Cortex of kidney (tissue), 1 donor: ENCODE measurements around the gene CSNK1A1.
"Not testable (repeated sequence)": the region's sequence is repeated elsewhere in the genome, so short reads cannot be mapped to it uniquely, and the experiment has no call there.

ENCODE experiments used
- DNase-seq: peaks from one replicate; lab custom pipeline; 2025; lab: John Stamatoyannopoulos, UW

CSNK1A1 gene

GRCh38 chr5:149529463-149529862, 21.8 kb downstream of the CSNK1A1 start:
- DNase-seq = no peak

DNA sequence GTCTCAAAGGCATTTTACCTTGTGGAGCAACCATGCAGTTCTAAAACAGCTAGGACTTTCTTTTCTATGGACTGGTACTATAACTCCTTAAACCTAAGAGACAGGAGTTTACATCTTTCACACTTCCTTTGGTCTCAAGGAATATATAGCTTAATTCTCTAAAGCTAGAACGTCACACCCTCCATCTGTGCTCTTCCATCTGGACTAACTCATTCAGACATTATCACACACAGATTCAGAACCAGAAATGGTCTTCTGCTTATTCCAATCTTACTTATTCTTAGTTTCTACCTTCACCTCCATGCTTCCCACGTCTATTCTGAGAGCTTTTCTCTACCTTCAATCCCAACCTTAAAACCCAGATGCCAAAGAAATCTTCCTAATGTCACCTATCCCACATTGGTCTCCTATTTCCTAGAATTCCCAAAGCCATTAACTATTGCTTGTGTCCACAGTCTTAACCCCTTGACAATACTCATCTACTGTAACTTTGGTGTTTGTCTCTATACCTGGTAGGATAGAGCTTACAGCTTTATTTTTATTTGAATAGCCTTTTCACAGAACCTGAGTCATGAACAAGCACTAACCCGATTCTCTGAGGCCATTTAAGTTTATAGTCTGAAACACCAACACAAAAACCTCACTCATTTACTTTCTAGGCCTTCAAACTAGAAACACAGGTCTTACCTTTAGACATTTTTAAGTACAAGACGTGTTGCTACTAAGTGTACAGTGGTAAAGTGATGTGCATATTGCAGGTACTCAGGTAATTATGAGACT, 22.8 kb downstream of the CSNK1A1 start:
- DNase-seq = no peak

DNA sequence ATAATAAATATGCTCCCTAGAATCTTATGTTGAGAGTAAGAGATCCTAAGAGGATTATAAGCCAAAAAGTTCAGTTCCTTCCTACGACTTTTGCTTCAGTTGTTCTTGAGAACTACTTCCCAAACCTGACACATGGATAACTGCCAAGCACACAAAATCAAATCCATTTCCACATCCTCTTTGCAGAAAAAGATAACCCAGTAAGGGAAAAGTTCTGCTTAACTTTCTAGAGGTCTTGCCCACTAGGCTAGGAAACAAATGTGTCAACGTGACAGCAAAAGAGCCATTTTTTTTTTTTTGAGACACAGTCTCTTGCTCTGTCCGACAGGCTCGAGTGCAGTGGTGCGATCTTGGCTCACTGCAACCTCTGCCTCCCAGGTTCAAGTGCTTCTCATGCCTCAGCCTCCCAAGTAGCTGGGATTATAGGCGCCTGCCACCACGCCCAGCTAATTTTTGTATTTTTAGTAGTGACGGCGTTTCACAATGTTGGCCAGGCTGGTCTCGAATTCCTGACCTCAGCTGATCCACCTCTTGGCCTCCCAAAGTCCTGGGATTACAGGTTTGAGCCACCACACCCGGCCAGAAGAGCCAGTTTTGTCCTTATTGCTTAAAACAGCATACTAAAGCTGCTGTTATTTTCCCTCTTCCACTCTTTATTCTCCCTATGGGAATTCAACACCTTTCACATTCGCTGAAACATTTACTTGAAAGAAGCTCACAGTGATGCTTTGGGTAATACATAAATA, 24.2 kb downstream of the CSNK1A1 start:
- no peak for DNase-seq

DNA sequence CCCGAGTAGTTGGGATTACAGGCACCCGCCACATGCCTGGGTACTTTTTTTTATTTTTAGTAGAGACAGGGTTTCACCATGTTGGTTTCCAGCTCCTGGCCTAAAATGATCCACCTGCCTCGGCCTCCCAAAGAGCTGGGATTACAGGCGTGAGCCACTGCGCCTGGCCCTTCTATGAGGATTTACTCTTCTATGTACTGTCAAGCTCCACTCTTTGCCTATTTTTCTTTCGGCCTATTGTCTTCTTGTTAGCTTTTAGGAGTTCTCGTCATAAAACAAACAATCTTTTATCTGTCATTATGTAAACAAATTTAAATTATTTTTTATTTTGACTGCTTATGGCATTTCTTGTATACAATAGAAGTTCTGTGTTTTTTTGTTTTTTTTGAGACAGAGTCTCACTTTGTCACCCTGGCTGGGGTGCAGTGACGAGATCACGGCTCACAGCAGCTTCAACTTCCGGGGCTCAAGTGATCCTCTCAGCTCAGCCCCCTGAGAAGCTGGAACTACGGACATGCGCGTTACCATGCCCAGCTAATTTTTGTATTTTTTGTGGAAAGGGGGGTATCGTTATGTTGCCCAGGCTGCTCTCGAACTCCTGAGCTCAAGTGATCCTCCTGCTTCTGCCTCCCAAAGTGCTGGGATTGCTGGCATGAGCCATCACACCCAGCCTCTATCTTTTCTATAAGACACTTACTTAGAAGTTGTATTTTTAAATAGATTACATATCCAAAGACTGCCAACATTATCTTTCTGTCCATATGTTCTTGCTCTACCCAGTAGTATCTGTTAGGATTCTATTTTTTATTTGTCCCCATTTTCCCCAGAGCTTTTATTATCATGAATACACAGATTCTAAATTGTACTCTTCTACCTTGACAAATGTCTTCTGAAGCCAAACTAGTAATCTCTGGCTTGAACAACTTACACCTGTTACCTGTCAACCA, 29.2 kb downstream of the CSNK1A1 start:
- DNase-seq = no peak

DNA sequence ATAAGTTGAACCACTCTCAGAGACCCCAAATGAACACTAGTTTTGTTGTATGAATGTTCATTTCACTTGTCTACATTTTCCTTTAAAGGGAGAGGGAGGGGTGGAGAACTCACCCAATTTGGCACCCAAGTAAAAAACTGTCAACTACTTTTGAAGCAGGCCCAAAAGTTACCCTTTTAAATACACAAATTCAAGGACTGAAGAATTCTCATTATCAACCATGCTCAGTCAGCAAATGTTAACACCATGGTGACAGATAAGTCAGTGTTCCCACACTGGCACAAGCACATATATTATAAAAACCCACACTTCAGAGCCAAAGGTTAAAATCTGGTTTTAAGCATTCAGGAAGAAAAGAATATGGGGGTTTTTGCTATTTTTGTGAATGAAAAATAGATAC, 31.6 kb downstream of the CSNK1A1 start:
- DNase-seq = no peak

DNA sequence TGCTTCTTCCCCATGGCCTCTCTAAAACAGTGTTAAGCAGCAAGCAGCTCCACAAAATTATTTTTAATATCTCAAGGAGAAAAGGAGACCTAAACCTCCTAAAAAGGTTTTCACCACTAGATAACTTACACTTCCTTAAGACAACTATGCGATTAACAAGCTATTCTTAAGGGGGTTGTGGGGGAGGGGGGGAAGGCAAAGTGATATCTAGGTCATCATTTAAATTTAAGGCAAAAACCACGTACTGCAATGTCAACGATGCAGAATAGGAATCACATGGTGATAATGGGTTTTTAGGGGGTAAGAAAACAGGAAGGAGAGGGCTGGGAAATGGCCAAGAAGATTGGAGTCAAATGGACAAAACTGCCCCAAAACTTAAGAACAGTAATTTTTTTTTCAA, 32.6 kb downstream of the CSNK1A1 start:
- DNase-seq = no peak

DNA sequence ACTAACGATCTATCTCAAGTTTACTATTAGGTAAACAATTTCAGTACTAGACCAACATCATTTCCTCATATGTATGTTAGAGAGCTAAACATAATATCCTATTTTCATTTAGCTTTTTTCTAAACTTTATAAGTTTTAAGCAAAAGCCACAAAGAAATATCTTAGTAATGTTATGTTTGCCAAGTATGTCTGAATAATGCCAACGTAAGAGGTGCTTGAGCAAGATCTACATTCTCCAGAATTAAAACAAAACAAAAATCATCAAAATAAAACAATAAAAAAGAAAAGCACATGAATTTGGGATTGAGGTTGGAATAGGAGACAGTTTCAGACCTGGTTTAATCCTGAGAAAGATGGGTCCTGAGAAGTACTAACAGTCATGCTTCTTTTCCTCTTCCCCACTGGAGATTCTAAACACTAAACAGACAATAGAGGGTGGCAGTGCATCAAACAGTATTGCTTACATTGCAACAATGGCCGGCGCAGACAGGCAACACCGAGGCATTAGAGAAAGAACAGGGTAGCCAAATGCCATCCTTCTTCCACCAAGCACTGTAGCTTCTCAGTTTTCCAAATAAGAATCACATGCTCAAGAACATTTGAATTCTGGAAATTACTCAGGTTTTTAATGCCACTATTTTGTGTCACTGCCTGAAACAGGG, 33.6 kb downstream of the CSNK1A1 start:
- DNase-seq = no peak

- DNase-seq = no peak
Measured at GRCh38 chr5:149514512-149514911, 36.7 kb downstream of the CSNK1A1 start.

DNA sequence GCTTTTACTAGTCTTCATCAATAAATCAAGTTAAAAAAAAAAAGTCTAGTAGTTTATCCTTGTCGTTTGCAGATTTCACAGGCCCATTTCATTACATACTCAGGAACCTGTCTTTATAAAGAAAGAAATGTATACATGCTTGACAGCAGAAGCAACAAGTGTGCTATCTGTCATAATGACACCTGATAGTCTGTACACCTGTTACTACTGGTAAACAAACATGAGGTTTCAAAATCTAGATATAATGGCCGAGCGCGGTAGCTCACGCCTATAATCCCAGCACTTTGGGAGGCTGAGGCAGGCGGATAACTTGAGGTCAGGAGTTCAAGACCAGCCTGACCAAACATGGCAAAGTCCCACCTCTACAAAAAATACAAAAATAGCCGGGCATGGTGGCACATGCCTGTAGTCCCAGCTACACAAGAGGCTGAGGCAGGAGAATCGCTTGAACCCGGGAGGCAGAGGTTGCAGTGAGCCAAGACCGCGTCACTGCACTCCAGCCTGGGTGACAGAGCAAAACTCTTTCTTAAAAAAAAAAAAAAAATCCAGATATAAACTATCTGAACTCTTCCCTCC, 37.8 kb downstream of the CSNK1A1 start:
- not testable (repeated sequence) for DNase-seq

DNA sequence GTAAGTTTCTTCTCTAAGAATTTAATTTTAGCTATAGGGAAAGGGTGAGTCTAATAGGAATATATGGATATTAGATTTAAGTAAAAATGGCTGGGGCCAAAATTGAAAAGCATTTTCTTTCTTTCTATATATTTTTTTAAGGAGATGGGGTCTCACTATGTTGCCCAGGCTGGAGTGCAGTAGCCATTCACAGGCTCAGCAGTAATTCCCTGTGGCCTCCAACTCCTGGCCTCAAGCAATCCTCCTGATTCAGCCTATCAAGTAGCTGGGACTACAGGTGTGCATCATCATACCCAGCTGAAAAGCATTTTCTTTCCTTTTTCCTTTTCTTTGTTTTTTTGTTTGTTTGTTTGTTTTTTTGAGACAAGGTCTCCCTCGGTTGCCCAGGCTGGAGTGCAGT, 41.1 kb downstream of the CSNK1A1 start:
- no peak for DNase-seq

DNA sequence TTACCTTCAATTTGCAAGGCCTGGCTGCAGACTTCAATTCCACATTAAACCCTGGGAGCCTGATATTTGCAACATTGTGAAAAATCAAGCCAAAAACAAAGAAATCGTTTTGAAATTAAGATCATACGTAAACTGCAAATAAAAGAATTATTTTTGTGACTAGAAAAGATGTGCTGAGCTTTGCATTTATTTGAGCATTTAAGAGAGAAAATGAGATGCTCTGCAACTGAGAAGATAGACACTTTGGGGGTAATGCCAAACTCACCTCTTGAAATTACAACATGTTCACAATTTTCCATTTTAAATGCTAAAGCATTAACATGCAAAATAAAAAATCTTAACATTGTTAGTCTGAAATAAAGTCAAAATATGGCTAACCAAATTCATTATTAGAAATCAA, 46.6 kb downstream of the CSNK1A1 start:
- no peak for DNase-seq

DNA sequence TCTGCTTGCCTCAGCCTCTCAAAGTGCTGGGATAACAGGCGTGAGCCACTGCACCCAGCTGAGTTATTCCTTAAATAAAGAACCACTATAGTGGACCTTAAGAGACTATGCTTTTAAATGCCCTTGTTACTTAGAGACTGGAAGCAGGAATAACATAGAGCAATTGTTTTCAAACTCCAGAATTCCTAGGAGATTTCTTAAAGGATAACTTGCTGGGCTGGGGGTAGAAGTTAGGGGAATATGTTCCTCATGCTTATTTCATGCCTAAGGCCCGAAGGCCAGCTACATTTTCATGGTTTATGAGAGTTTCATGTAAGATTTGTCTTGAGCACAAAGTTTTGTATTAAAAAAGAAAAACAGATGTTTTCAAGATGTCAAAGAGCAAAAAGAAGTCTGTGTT, 48.2 kb downstream of the CSNK1A1 start:
- no peak for DNase-seq

GRCh38 chr5:149500922-149501582, 50.2 kb downstream of the CSNK1A1 start:
- no peak for DNase-seq

DNA sequence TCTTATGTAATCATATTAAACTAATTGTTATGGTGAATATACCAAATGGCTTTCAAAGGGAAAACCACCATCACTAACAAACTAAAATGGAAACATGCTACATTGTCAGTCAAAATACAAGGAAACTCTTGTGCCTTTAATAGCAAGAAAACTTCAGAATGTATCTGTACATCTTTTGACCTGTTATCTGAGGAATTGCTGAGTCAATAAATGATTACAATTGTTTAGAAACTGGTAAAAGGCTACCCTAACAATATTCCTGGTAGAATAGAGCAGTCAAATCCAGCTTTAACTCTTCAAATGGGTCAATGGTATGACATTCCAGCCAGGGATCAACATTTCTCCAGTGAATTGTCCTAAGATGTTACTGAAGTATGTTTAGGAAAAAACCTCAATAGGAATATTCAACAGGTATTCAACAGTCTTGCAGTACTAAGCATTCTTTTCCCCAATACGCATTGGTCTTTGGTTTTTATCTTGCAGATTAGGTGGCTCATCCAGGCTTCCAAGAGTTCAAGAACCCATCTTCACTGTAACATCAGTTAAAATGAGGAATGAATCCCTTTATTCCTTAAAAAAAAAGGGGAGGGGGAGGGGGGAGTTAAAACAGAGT, 52.4 kb downstream of the CSNK1A1 start:
- no peak for DNase-seq

GRCh38 chr5:149497357-149497756, 53.9 kb downstream of the CSNK1A1 start:
- no peak for DNase-seq

DNA sequence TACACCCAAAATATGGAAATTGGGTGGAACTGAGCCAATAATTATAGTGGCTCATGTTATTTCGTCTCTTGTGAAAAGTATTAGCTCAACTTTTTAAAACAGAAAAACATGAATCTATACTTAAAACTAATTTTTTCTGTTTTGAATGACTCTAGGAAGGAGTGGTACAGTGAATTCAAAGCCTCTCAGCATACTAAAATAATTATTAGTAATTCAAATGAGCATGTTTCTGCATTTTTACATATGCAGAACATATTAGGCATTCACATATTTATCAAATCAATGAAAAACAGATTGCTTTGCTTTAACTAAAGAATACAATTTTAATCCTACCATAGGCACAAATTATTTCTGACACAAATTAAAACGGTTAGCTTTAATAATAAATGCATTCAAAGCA, 54.3 kb downstream of the CSNK1A1 start:
- DNase-seq = no peak

DNA sequence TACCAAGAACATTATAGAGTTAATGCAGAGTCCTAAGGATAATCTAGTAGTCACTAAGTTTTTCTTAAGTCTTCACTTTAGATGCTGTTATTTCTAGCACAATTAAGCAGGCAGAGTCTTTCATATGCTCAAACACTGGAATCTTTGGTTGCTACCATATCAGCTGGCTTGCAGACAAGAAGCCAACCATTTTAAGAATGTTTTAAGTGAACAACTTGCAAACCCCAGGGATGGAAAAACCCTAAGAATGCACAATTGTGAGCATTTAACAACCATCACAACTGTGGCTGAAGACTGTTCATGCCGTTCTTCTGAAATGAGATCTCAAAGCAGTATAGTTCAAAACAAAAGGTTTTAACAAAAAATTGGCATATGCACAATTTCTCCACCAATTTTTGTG, 55.1 kb downstream of the CSNK1A1 start:
- no peak for DNase-seq

DNA sequence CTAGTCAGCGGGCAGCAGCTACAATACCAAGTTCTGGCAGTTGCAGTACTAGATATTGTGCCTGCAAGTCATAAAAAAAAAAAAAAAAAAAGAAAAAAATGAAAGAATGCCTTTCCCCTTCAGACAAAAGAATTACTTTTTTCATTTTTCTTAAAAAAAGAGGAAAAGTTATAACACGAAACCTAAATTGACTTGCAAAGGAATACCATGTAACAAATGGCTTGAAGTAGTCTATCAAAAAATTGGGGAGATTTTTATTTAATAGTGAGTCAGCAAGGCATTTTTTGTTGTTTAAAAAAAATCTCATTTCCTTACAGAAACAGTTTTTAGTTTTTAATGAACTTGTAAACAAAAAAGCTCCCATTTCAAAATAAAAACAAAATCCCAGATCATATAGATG, 55.6 kb downstream of the CSNK1A1 start:
- DNase-seq = no peak

- DNase-seq = no peak
Measured at GRCh38 chr5:149493316-149493715, 57.9 kb downstream of the CSNK1A1 start.

DNA sequence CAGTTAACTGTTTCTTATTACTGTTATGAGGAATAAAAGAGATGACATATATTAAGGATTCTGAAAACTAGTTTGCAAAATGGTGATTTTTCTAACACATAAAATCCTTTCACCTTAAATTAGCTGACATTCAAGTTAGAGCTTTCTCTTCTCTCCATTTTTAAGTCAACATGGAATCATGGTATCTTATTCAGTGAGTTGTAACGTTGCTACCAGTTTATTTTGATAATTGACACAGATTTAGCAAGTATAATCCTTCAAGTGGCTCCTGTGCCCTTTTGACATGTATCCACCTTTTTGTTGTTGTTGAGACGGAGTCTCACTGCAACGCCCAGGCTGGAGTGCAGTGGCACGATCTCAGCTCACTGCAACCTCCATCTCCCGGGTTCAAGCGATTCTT, 58.5 kb downstream of the CSNK1A1 start:
- no peak for DNase-seq
